ENCODE results near the gene PLB1. TPM values are rescaled to one million over a fixed set of nuclear protein-coding genes. Genes with fewer than 3 reads are reported as not detected.
A peak's percentile ranks its signal among the peaks of the same experiment; 100 is the strongest.

The PLB1 gene
- total RNA-seq, 2 experiments from 2014 or later: 1.3 to 1.6 TPM

- ChIA-PET CTCF (interaction anchor here (1.2 to 2.1 kb wide), 2 partner anchors 25 to 53 kb away, joined by 6 to 14 read pairs; no protein-coding TSS in a partner anchor), POLR2A (interaction anchor here (1.4 to 7.7 kb wide), 2 partner anchors 8 to 132 kb away, joined by 3 to 49 read pairs; partner anchors contain the start of gene PPP1CB)
- no peaks in the 10 kb centered on the region for H3K9me3 Mint-ChIP-seq
- no peak overlapping the region for H3K27ac Mint-ChIP-seq
- TF ChIP-seq CTCF (IDR thresholded peaks at IDR 0.05): no peak
- peak overlapping the region; percentile 76 for H3K4me3 Mint-ChIP-seq
- peaks cover 68% of the 10 kb centered on the region for H3K4me1 Mint-ChIP-seq (ENCODE audit: low read depth)
- peaks cover 92% of the 10 kb centered on the region for H3K4me1 ChIP-seq (ENCODE audit: insufficient read depth, low read length)
- ATAC-seq (ENCODE audit: poor library complexity): no peak
- no peak overlapping the region for H3K27ac ChIP-seq (ENCODE audit: low read depth in 1 of 2, low read length in 2 of 2)
- no peaks in the 10 kb centered on the region for H3K27me3 ChIP-seq (ENCODE audit: control insufficient read depth in 1 of 2, insufficient read depth in 2 of 2, low read length in 2 of 2)
- no peak for DNase-seq
- peaks cover 0 to 5% of the 10 kb centered on the region in 2 experiments for H3K9me3 ChIP-seq (ENCODE audit: control insufficient read depth in 1 of 2, insufficient read depth in 1 of 2, low read length in 2 of 2)
- no peaks in the 10 kb centered on the region for H3K27me3 Mint-ChIP-seq
- no peak overlapping the region for H3K4me3 ChIP-seq (ENCODE audit: low read length)
- no peaks in the 10 kb centered on the region for H3K36me3 Mint-ChIP-seq (ENCODE audit: low read depth)
- H3K36me3 ChIP-seq (ENCODE audit: insufficient read depth, low read length): no peaks in the 10 kb centered on the region
- intact Hi-C loops (cut with DNase I, micrococcal nuclease): loop anchor here (2.0 to 10.0 kb wide), 4 partner anchors 25 to 227 kb away; partner anchors contain the start of genes FOSL2 (in 1 of the 2) and PPP1CB (in 1 of the 2)
These were observed 123.6 kb downstream of the PLB1 start for GRCh38 chr2:28619213-28620196.

- H3K27me3 ChIP-seq (ENCODE audit: control insufficient read depth in 1 of 2, insufficient read depth in 2 of 2, low read length in 2 of 2): no peaks in the 10 kb centered on the region
- no peaks in the 10 kb centered on the region for H3K36me3 Mint-ChIP-seq (ENCODE audit: low read depth)
- H3K4me3 Mint-ChIP-seq: peak overlapping the region; percentile 76
- ChIA-PET CTCF (interaction anchor here (1.2 to 6.1 kb wide), 3 partner anchors 26 to 53 kb away, joined by 3 to 60 read pairs (median 14); no protein-coding TSS in a partner anchor), POLR2A (interaction anchor here (1.2 to 7.7 kb wide), 7 partner anchors 7 to 250 kb away, joined by 3 to 49 read pairs (median 7); partner anchors contain the start of genes PPP1CB and TRMT61B)
- H3K9me3 Mint-ChIP-seq: no peaks in the 10 kb centered on the region
- no peak overlapping the region for H3K4me3 ChIP-seq (ENCODE audit: low read length)
- peaks cover 92% of the 10 kb centered on the region for H3K4me1 ChIP-seq (ENCODE audit: insufficient read depth, low read length)
- intact Hi-C loops (cut with DNase I, micrococcal nuclease): loop anchor here (2.0 to 10.0 kb wide), 3 partner anchors 26 to 130 kb away; partner anchors contain the start of gene PPP1CB (in 1 of the 2)
- peaks cover 77% of the 10 kb centered on the region for H3K4me1 Mint-ChIP-seq (ENCODE audit: low read depth)
- TF ChIP-seq CTCF (IDR thresholded peaks at IDR 0.05): no peak
- no peak overlapping the region for H3K27ac Mint-ChIP-seq
- ATAC-seq (ENCODE audit: poor library complexity) (no peak), DNase-seq (peak in 5 of 14 experiments; percentile 11 to 50 (median 33))
- H3K27me3 Mint-ChIP-seq: no peaks in the 10 kb centered on the region
- H3K9me3 ChIP-seq (ENCODE audit: control insufficient read depth in 1 of 2, insufficient read depth in 1 of 2, low read length in 2 of 2): peaks cover 0 to 5% of the 10 kb centered on the region in 2 experiments
- no peaks in the 10 kb centered on the region for H3K36me3 ChIP-seq (ENCODE audit: insufficient read depth, low read length)
- H3K27ac ChIP-seq (ENCODE audit: low read depth in 1 of 2, low read length in 2 of 2): peak overlapping the region; percentile 93 to 98
These were observed 124.5 kb downstream of the PLB1 start for GRCh38 chr2:28620291-28620793.

DNA sequence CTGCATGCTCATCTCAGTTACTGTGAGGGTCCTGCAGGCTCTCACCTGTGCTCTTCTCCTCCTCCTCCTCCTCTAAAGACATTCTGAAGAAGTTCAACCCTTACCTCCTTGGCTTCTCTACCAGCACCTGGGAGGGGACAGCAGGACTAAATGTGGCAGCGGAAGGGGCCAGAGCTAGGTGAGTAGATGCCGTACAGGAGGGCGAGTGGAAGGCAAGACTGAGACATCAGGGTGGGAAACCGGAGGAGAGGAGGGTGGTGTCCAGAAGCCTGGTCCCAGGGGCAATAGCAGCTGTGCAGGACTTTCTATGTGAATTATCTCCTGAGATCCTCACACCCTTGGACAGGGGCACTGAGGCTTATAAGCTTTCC is 124.9 kb downstream of the PLB1 start:
- H3K9me3 ChIP-seq (ENCODE audit: control insufficient read depth in 1 of 2, insufficient read depth in 1 of 2, low read length in 2 of 2): peaks cover 0 to 5% of the 10 kb centered on the region in 2 experiments
- Mint-ChIP-seq H3K27ac (no peak overlapping the region), H3K4me3 (peak overlapping the region; percentile 76), H3K27me3 (no peaks in the 10 kb centered on the region), H3K4me1 (ENCODE audit: low read depth) (peaks cover 81% of the 10 kb centered on the region), H3K9me3 (no peaks in the 10 kb centered on the region), H3K36me3 (ENCODE audit: low read depth) (no peaks in the 10 kb centered on the region)
- peak in 2 of 14 experiments; percentile 35 to 39 for DNase-seq
- POLR2A ChIA-PET: interaction anchor here (1.0 to 7.7 kb wide), 9 partner anchors 8 to 250 kb away, joined by 3 to 49 read pairs (median 7); partner anchors contain the start of genes PPP1CB and TRMT61B
- peaks cover 92% of the 10 kb centered on the region for H3K4me1 ChIP-seq (ENCODE audit: insufficient read depth, low read length)
- ATAC-seq (ENCODE audit: poor library complexity): no peak
- TF ChIP-seq CTCF (IDR thresholded peaks at IDR 0.05): no peak
- CTCF ChIA-PET: interaction anchor here (1.0 to 6.1 kb wide), 5 partner anchors 8 to 131 kb away, joined by 3 to 60 read pairs (median 4); partner anchors contain the start of gene PPP1CB
- no peaks in the 10 kb centered on the region for H3K36me3 ChIP-seq (ENCODE audit: insufficient read depth, low read length)
- intact Hi-C loops (cut with DNase I, micrococcal nuclease): loop anchor here (1.0 to 10.0 kb wide), 5 partner anchors 26 to 131 kb away; partner anchors contain the start of gene PPP1CB (in 2 of the 2)
- peak overlapping the region; percentile 93 to 98 for H3K27ac ChIP-seq (ENCODE audit: low read depth in 1 of 2, low read length in 2 of 2)
- H3K4me3 ChIP-seq (ENCODE audit: low read length): peak overlapping the region; percentile 15
- H3K27me3 ChIP-seq (ENCODE audit: control insufficient read depth in 1 of 2, insufficient read depth in 2 of 2, low read length in 2 of 2): no peaks in the 10 kb centered on the region

Measured in CD4-positive, alpha-beta T cell (primary cell).